Esophagus squamous epithelium (tissue), 5 donors: ENCODE measurements around the gene WBP1L. TPM values are rescaled to one million over a fixed set of nuclear protein-coding genes. Genes with fewer than 3 reads are reported as not detected.

Experiments used
- DNase-seq: peaks from one replicate; lab custom pipeline; 2025; lab: John Stamatoyannopoulos, UW
- H3K27ac ChIP-seq, 4 donors: fragments of 200-600 bp; sonication (generic); one replicate each; pipeline ENCODE4 v1.5.1; 2016 to 2019; ENCODE audit warnings: mild to moderate bottlenecking in 1 of 4
- H3K27me3 ChIP-seq, 4 donors: fragments of 200-600 bp; sonication (generic); 1 replicate in 3 of 4; 2 replicates in 1 of 4; pipeline versions ENCODE4 v1.5.1 to v1.6.0; 2017 to 2021; ENCODE audit warnings: antibody characterized with exemption in 1 of 4
- H3K36me3 ChIP-seq, 3 donors: fragments of 200-600 bp; sonication (generic); one replicate each; pipeline ENCODE4 v1.5.1; 2016 to 2019
- H3K4me1 ChIP-seq, 3 donors: fragments of 200-600 bp; sonication (generic); one replicate each; pipeline ENCODE4 v1.5.1; 2017 to 2019
- H3K4me3 ChIP-seq, 4 donors: fragments of 200-600 bp; sonication (generic); 1 replicate in 3 of 4; 2 replicates in 1 of 4; pipeline ENCODE4 v1.5.1; 2016 to 2019; ENCODE audit warnings: mild to moderate bottlenecking in 2 of 4, moderate library complexity in 1 of 4
- H3K9me3 ChIP-seq, 3 donors: fragments of 200-600 bp; sonication (generic); one replicate each; pipeline ENCODE4 v1.5.1; 2016 to 2019
- POLR2A ChIP-seq, 4 donors: fragments of 450-650 bp; IDR thresholded peaks; one replicate each; pipeline ENCODE4 v1.6.1; 2017; ENCODE audit warnings: antibody characterized with exemption in 4 of 4, mild to moderate bottlenecking in 4 of 4, moderate library complexity in 3 of 4
- WGBS, 2 donors: methylation state at CpG; one replicate each; pipeline ENCODE4 v1.1.5; 2018; 5-methylcytosine and 5-hydroxymethylcytosine counted together
- intact Hi-C: fragments of 100-400 bp; cut with DNase I; formaldehyde crosslinking; loops from one replicate; pipeline ENCODE4 v1.15.0; 2022
- small RNA-seq, 4 donors: library from RNA; depleted of rRNA; stranded (forward); fragments of <200 nt; gene quantifications; one replicate each; pipeline ENCODE3, GENCODE V24; 2016
- total RNA-seq, 4 donors: library from RNA; depleted of rRNA; stranded (reverse); fragments of >200 nt; gene quantifications; one replicate each; pipeline ENCODE4 v1.1.0, GENCODE V29; 2016
- TF ChIP-seq, protein P1 (sequence below), 6 experiments: fragments of 450-650 bp in 4 of 6; fragments of 200-600 bp in 2 of 6; sonication (generic) in 2 of 6; IDR thresholded peaks; one replicate each; pipeline ENCODE4 v1.5.1; 2016 to 2019; ENCODE audit warnings: antibody characterized with exemption in 6 of 6, mild to moderate bottlenecking in 4 of 6, moderate library complexity in 4 of 6
- donor health status: DM: yes; HTN: yes; CAD: no.

The WBP1L gene
- total RNA-seq, 4 donors from 2014 or later = 40.6 to 61.4 (median 49.1) TPM

DNA sequence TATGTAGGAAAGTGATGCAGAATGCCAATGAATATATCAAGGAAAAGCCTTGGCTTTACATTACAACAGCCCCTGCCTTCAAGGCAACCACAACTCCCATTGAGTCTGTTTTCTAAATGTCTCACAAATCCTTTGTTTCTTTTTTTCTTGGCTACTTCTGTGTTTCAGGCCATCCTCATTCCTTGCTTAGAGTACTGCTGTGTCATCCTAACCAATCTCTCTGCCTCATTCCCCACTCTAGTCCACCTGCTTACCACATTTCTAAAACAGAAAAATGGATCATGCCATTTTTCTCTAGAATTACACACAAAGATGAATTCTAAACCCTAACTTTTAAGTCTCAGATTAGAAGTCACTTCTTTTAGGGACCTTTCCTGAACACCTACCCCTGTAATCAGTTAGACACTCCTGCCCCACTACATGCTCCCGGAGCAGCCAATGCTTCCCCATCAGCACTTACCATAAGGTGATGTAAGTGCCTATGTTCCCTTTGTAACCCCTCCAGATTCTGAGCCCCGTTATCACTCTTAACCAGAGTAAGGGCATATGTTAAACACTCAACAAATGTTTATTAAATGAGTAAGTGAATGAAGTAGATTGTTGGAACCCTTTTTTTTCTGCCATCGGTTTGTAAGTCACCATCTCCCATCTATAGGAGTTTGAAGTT lies 113.1 kb downstream of the WBP1L start:
- peaks cover 0 to 23% (median 0%) of the 10 kb centered on the region in 3 donors for H3K36me3 ChIP-seq
- WGBS, 2 donors = 83 to 98% methylated on average over 3 of the region's 3 CpGs

DNA sequence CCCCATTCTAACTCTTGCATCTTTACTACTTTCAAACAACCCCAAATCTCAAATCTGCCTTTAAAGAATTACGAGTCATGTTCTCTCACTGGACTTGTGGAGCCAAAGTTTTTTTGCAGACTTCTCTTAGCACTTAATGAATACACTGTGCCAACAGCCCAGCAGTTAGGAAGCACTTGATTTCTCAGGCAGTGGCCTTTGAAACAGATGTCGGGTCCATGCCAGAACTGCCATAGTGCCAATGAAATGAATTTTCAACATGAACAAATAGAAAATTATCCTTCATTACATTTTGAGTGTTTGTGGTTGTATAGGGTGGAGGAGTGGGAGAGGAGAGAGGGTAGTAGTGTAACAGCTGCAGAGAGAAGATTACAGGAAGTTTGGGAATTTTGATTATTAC lies 116.2 kb downstream of the WBP1L start:
- TF ChIP-seq POLR2A (IDR thresholded peaks at IDR 0.05) = no peak
- TF ChIP-seq, protein P1, sequence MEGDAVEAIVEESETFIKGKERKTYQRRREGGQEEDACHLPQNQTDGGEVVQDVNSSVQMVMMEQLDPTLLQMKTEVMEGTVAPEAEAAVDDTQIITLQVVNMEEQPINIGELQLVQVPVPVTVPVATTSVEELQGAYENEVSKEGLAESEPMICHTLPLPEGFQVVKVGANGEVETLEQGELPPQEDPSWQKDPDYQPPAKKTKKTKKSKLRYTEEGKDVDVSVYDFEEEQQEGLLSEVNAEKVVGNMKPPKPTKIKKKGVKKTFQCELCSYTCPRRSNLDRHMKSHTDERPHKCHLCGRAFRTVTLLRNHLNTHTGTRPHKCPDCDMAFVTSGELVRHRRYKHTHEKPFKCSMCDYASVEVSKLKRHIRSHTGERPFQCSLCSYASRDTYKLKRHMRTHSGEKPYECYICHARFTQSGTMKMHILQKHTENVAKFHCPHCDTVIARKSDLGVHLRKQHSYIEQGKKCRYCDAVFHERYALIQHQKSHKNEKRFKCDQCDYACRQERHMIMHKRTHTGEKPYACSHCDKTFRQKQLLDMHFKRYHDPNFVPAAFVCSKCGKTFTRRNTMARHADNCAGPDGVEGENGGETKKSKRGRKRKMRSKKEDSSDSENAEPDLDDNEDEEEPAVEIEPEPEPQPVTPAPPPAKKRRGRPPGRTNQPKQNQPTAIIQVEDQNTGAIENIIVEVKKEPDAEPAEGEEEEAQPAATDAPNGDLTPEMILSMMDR (IDR thresholded peaks at IDR 0.05) = no peak
- no peak for DNase-seq
- H3K27ac ChIP-seq = no peak overlapping the region
- H3K27me3 ChIP-seq = no peaks in the 10 kb centered on the region
- WGBS, 2 donors = 92 to 96% methylated on average over 2 of the region's 2 CpGs
- H3K4me3 ChIP-seq = no peak overlapping the region
- no peaks in the 10 kb centered on the region for H3K9me3 ChIP-seq
- H3K4me1 ChIP-seq = peaks cover 0 to 18% (median 10%) of the 10 kb centered on the region in 3 donors
- intact Hi-C loops = no loop called here
- H3K36me3 ChIP-seq = peaks cover 4 to 50% (median 8%) of the 10 kb centered on the region in 3 donors

More for the DNA sequence above, 113.1 kb downstream of the WBP1L start:
- no peaks in the 10 kb centered on the region for H3K9me3 ChIP-seq
- no peak overlapping the region for H3K4me3 ChIP-seq
- no peak overlapping the region for H3K27ac ChIP-seq
- DNase-seq = no peak
- H3K27me3 ChIP-seq = no peaks in the 10 kb centered on the region
- TF ChIP-seq POLR2A (IDR thresholded peaks at IDR 0.05) = no peak
- TF ChIP-seq, protein P1 (IDR thresholded peaks at IDR 0.05) = no peak
- intact Hi-C loops = no loop called here
- H3K4me1 ChIP-seq = peaks cover 3 to 27% (median 16%) of the 10 kb centered on the region in 3 donors

DNA sequence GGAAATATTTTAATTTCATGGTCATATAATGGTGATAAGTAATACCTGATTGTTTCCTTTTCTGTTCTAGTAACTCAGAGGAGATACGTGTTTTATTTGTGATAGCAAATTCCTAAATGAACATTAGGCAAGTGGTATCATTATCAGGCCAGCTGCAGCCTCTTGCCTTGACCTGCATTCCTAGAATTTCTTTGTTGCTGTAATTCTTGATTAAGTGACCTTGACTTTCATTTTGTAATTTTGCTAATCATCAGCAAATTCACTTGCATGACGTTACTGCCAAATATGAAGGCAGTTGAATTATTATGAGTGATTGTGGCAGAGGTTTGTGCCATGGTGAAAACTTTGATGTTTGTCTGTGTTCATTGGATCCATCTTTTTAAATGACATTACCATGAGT lies 119.9 kb downstream of the WBP1L start:
- no peaks in the 10 kb centered on the region for H3K9me3 ChIP-seq
- intact Hi-C loops = no loop called here
- H3K4me1 ChIP-seq = peaks cover 0 to 1% (median 0%) of the 10 kb centered on the region in 3 donors
- no peak overlapping the region for H3K27ac ChIP-seq
- 74 to 75% methylated on average over 2 of the region's 2 CpGs for WGBS, 2 donors
- peaks cover 4 to 50% (median 8%) of the 10 kb centered on the region in 3 donors for H3K36me3 ChIP-seq
- H3K27me3 ChIP-seq = no peaks in the 10 kb centered on the region
- TF ChIP-seq, protein P1 (IDR thresholded peaks at IDR 0.05) = no peak
- TF ChIP-seq POLR2A (IDR thresholded peaks at IDR 0.05) = no peak
- H3K4me3 ChIP-seq = no peak overlapping the region
- no peak for DNase-seq

DNA sequence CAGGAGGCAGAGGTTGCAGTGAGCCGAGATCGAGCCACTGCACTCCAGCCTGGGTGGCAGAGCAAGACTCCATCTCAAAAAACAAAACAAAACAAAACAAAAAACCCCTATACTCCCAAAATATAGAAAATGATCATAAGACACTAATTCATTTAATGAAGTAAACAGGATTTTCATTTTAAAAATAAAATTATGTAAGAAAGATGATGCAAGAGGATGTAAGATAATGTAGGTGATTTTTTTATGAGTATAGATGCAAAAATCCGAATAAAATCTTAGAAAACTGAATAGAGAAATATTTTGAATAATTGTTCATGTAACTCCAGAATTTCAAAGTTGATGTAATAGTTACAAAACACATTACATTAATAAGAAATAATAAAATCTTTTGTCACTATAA lies 121.9 kb downstream of the WBP1L start:
- intact Hi-C loops = no loop called here
- Histone ChIP-seq H3K36me3 (peaks cover 4 to 39% (median 8%) of the 10 kb centered on the region in 3 donors), H3K4me1 (peaks cover 0 to 19% (median 7%) of the 10 kb centered on the region in 3 donors), H3K4me3 (no peak overlapping the region), H3K27me3 (no peaks in the 10 kb centered on the region), H3K9me3 (no peaks in the 10 kb centered on the region), H3K27ac (no peak overlapping the region)
- TF ChIP-seq POLR2A (IDR thresholded peaks at IDR 0.05) = no peak
- TF ChIP-seq, protein P1 (IDR thresholded peaks at IDR 0.05) = no peak
- no peak for DNase-seq
- 82 to 84% methylated on average over 3 of the region's 3 CpGs for WGBS, 2 donors

Small RNA genes within 50 kb of the gene (small RNA-seq; reads per million reads assigned to genes)
- 0 reads per million in 4 donors for gene RNU6-1231P

Other genes with a start within 250 kb of the WBP1L start
- gene ACTR1A, start 241.2 kb upstream of the WBP1L start, total RNA-seq = 10 to 100 TPM; 68.0 to 85.6 (median 82.3) TPM
- gene SUFU, start 240.0 kb upstream of the WBP1L start, total RNA-seq = 1 to 10 TPM; 5.0 to 8.9 (median 6.8) TPM
- gene TRIM8, start 99.5 kb upstream of the WBP1L start, total RNA-seq = 10 to 100 TPM; 27.6 to 75.9 (median 48.8) TPM
- gene ARL3, start 29.6 kb upstream of the WBP1L start, total RNA-seq = 1 to 10 TPM in 3 of 4 donors, under 1 TPM in 1; 0.87 to 5.0 (median 2.2) TPM
- 1 to 10 TPM; 1.4 to 7.8 (median 3.6) TPM for gene SFXN2, start 29.3 kb upstream of the WBP1L start, total RNA-seq
- gene CYP17A1, start 93.5 kb downstream of the WBP1L start, total RNA-seq = not detected
- 10 to 100 TPM; 10.9 to 36.6 (median 19.7) TPM for gene BORCS7, start 110.3 kb downstream of the WBP1L start, total RNA-seq
- gene AS3MT, start 125.5 kb downstream of the WBP1L start, total RNA-seq = 1 to 10 TPM in 3 of 4 donors, under 1 TPM in 1; 0.44 to 4.4 (median 2.9) TPM
- 1 to 10 TPM; 2.2 to 3.6 (median 2.6) TPM for gene CNNM2, start 174.3 kb downstream of the WBP1L start, total RNA-seq